ENCODE measurements around the gene ARAP1. TPM values are rescaled to one million over a fixed set of nuclear protein-coding genes. Genes with fewer than 3 reads are reported as not detected.

Gene ARAP1
- total RNA-seq, 1 donor from 2014 or later = 49.5 TPM

DNA sequence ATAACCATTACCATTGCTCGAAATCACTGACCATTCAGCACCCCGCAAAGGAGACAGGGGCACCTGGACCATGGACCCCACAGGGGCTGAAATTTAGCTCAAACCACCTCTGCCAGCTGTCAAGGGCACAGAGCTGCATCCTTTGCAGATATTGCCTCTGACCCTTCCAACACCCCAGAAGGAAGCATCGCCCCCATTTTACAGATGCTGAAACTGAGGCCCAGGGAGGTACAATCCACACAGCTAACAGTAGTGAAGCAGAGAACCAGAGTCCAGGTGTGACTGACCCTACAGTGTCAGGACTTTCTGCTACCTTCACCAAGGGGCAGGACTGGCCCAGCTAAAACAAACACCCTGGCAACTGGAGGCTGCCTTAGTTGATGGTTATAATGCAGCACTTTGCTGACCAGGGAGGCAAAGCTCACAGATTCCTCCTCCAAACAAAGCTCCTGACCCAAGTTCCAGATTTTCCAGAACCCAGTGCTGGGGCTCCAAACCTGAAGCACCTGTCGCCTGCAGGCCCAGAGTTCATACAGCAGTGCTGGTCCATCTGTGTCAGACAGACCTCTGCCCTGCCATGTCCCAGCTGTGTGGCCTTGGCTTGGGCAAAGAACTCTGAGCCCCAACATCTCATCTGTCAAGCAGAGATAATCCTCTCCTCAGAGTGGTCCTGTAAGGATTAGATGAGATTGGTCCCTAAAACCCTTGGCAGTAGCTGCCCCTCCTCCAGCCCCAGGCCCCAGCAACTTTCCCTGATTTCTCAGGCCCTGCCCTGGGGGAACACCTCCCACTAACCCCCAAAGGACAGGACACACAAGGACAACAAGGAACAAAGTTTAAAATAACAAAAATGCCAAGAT lies 15.2 kb upstream of the ARAP1 start:
- Histone ChIP-seq H3K4me3 (ENCODE audit: low read depth, low read length) (no peak overlapping the region), H3K36me3 (ENCODE audit: control insufficient read depth, insufficient read depth, low read length) (peaks cover 4% of the 10 kb centered on the region), H3K27me3 (ENCODE audit: control insufficient read depth, insufficient read depth, low read length) (no peaks in the 10 kb centered on the region)
- FAIRE-seq (no peak), DNase-seq (ENCODE audit: low read depth) (no peak)
- TF ChIP-seq, protein P1, sequence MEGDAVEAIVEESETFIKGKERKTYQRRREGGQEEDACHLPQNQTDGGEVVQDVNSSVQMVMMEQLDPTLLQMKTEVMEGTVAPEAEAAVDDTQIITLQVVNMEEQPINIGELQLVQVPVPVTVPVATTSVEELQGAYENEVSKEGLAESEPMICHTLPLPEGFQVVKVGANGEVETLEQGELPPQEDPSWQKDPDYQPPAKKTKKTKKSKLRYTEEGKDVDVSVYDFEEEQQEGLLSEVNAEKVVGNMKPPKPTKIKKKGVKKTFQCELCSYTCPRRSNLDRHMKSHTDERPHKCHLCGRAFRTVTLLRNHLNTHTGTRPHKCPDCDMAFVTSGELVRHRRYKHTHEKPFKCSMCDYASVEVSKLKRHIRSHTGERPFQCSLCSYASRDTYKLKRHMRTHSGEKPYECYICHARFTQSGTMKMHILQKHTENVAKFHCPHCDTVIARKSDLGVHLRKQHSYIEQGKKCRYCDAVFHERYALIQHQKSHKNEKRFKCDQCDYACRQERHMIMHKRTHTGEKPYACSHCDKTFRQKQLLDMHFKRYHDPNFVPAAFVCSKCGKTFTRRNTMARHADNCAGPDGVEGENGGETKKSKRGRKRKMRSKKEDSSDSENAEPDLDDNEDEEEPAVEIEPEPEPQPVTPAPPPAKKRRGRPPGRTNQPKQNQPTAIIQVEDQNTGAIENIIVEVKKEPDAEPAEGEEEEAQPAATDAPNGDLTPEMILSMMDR (IDR thresholded peaks at IDR 0.05; ENCODE audit: insufficient read depth, low read length, severe bottlenecking) = no peak

DNA sequence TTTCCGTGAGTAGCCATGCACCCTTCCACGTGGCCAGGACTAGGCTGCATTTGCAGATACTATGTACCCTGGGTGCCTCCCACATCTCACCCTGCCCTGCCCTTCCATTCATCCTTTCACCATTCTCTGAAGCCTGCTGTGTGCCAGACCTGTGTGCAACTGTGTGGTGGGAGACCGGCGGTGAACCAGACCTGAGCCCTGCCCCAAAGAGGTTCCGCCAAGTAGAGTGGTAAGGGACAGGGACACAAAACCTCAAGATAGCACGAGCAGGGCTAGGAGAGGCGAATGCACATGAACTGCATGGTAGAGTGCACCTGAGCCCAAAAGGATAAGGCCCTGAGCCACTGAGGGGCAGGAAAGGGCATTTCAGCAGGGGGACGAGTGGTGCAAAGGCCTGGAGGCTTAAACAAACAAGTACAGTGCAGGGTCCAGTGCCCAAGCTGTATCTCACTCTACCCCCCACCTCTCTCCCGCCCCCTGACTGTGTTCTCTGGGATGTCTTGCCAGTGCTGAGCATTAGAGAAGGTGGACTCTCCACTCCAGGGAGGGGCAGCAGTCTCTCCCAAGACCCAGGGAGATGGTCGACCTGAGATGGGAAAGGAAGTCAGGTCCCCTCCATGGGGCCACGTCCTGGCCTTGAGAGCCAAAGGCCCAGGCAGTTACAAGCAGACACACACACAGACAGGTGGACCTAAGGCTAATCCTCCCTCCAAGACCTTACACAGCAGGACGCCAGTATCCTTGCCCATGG lies 14.1 kb upstream of the ARAP1 start:
- FAIRE-seq = no peak
- DNase-seq (ENCODE audit: low read depth) = no peak
- Histone ChIP-seq H3K27me3 (ENCODE audit: control insufficient read depth, insufficient read depth, low read length) (no peaks in the 10 kb centered on the region), H3K4me3 (ENCODE audit: low read depth, low read length) (no peak overlapping the region), H3K36me3 (ENCODE audit: control insufficient read depth, insufficient read depth, low read length) (peaks cover 4% of the 10 kb centered on the region)
- TF ChIP-seq, protein P1 (IDR thresholded peaks at IDR 0.05; ENCODE audit: insufficient read depth, low read length, severe bottlenecking) = no peak

DNA sequence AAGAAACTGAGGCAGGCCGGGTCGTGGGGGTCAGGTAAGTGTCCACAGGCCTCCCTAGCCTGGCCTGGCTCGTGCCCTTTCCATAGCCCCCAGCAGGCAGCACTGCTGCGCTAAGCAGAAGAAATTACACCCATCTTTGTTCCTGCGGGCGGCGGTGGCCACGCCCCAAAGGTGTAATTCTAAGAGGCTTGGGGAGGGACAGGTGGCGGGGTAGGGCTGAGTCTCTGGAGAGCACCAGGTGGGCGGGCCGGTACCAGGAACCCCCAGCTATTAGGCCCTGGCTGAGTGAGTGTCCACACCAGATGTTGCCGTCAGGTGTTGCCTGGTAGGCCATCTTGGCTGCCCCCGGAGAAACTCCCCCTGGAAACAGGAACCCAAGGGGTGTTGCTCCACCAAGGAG lies 12.3 kb upstream of the ARAP1 start:
- FAIRE-seq = no peak
- no peak overlapping the region for H3K4me3 ChIP-seq (ENCODE audit: low read depth, low read length)

DNA sequence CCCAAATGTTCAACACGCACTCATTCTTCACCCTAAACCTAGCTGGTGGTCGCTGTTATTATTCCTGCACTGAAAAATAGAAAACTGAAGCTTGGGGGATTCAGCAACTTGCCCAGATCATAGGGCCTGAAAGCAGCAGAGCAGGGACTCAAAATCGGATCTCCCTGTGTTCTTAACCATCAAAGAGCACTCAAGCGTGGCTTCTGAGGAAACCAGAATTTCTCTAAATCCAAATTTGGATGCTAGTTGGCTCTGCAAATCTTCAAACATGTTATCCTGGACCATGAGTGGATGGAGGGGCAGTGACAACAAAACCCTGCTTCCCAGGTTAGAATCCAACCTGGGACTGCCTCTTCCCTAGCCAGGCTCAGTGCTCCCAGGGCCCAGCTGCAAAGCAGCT lies 11.6 kb upstream of the ARAP1 start:
- TF ChIP-seq, protein P1 (IDR thresholded peaks at IDR 0.05; ENCODE audit: insufficient read depth, low read length, severe bottlenecking) = no peak
- no peak for DNase-seq (ENCODE audit: low read depth)
- no peak for FAIRE-seq
- H3K36me3 ChIP-seq (ENCODE audit: control insufficient read depth, insufficient read depth, low read length) = peaks cover 2% of the 10 kb centered on the region
- H3K27me3 ChIP-seq (ENCODE audit: control insufficient read depth, insufficient read depth, low read length) = no peaks in the 10 kb centered on the region
- no peak overlapping the region for H3K4me3 ChIP-seq (ENCODE audit: low read depth, low read length)

More for the DNA sequence above, 12.3 kb upstream of the ARAP1 start:
- Histone ChIP-seq H3K36me3 (ENCODE audit: control insufficient read depth, insufficient read depth, low read length) (peaks cover 2% of the 10 kb centered on the region), H3K27me3 (ENCODE audit: control insufficient read depth, insufficient read depth, low read length) (no peaks in the 10 kb centered on the region)
- TF ChIP-seq, protein P1 (IDR thresholded peaks at IDR 0.05; ENCODE audit: insufficient read depth, low read length, severe bottlenecking) = peak; percentile 39
- peak; percentile 37 for DNase-seq (ENCODE audit: low read depth)

DNA sequence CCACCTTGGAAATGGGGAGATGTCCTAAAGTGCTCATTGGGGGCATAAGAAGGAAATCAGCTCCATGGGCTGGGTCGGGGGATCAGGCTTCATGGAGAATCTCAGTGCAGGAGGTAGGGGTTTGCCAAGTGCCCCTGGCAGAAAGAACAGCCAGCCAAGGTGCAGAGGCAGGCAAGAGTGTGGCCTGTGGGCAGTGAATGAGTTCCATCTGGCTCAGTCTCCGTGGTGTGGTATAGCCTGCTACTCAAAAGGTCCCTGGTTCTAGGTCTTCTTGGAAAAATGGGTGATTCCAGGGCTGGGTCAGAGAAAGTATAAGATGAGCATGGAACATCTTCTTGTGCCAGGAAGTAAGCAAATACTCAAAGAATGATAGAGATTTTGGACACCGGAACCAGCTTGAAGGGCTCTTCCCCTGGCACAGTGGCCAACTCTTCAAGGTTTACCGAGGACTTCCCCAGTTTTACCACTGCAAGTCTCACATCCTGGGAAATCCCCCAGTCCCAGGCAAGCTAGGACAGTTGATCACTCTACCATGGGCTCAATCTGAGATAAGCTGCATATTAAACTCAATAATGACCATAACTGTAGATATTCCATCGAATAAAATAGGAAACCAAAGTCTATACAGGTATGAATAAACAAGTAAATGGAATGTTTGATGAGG lies 10.6 kb upstream of the ARAP1 start:
- FAIRE-seq = no peak
- Histone ChIP-seq H3K27me3 (ENCODE audit: control insufficient read depth, insufficient read depth, low read length) (no peaks in the 10 kb centered on the region), H3K4me3 (ENCODE audit: low read depth, low read length) (no peak overlapping the region), H3K36me3 (ENCODE audit: control insufficient read depth, insufficient read depth, low read length) (peaks cover 8% of the 10 kb centered on the region)
- TF ChIP-seq, protein P1 (IDR thresholded peaks at IDR 0.05; ENCODE audit: insufficient read depth, low read length, severe bottlenecking) = no peak
- no peak for DNase-seq (ENCODE audit: low read depth)

Data from bronchial epithelial cell (primary cell).